GM12892 (cell line): ENCODE measurements around the gene FLNA.
"Not testable (repeated sequence)": the region's sequence is repeated elsewhere in the genome, so short reads cannot be mapped to it uniquely, and the experiment has no call there.

Source experiments
- DNase-seq: peaks from one replicate; pipeline ENCODE4 v3.0.0; 2011; ENCODE audit not compliant: insufficient read length
- FAIRE-seq: peaks from 2 replicates; lab custom pipeline; 2011; peaks lifted over from hg19 to GRCh38; lab: Jason Lieb, UNC
- POLR2A ChIP-seq: IDR thresholded peaks from 2 replicates; pipeline ENCODE4 v1.6.1; 2011; ENCODE audit warnings: low read depth, low read length, control low read depth
- POLR2AphosphoS5 ChIP-seq: IDR thresholded peaks from 2 replicates; pipeline ENCODE4 v1.6.1; 2011; ENCODE audit warnings: low read depth, low read length, control low read depth
- TAF1 ChIP-seq: IDR thresholded peaks from 2 replicates; pipeline ENCODE4 v1.6.1; 2011; ENCODE audit warnings: low read depth, mild to moderate bottlenecking, control low read depth, low read length, borderline replicate concordance

Gene FLNA

DNA sequence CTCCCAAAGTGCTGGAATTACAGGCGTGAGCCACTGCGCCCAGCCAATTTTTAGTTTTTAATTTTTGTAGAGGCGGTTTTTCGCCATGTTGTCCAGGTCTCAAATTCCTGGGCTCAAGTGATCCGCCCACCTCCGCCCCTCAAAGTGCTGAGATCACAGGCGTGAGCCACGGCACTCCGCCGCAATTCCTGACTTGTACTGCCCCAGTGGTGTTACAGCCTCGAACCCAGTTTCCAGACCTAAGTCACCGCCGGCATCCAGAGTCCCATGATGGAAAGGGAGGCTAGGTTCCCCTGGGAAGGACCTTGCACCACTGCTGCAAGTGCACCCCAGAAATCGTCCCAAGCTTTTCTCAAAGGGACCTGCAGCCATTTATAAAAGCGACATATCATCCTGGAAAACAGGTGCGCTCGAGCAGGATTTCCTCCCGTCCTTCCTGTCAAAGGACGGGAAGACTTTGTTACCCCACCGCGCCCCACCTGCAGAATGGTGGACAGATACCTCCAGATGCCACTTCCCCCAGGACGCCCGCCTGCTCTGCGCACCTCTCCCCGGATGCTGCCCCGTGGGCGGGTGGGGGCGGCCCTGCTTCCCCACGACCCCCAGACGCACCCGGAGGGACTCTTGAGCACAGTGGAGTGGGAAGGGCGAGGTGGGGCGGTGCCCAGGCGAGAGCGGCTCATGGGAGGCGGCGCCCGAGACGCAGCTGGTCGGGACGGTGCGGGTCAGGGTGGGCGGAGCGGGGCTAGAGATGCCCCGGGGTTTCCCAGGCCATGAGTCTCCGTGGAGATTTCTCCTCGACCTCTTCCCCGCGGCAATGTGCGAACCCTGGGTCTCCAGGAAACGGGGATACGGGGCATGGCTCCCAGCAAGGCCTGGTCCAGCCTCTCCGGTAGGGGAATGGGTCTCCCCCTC is 22.8 kb upstream of the FLNA start:
- FAIRE-seq (no peak), DNase-seq (peak; percentile 61)
- TF ChIP-seq POLR2A (no peak), TAF1 (no peak), POLR2AphosphoS5 (no peak)

DNA sequence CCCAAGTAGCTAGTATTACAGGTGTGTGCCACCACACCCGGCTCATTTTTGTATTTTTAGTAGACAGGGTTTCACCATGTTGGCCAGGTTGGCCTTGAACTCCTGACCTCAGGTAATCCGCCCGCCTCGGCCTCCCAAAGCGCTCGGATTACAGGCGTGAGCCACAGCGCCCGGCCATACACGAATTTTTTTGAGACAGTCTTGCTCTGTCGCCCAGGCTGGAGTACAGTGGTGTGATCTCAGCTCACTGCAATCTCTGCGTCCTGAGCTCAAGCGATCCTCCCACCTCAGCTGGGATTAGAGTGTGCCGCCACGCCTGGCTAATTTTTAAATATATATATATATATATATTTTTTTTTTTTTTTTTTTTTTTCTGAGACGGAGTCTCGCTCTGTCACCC is 21.9 kb upstream of the FLNA start:
- DNase-seq, FAIRE-seq: not testable (repeated sequence)

DNA sequence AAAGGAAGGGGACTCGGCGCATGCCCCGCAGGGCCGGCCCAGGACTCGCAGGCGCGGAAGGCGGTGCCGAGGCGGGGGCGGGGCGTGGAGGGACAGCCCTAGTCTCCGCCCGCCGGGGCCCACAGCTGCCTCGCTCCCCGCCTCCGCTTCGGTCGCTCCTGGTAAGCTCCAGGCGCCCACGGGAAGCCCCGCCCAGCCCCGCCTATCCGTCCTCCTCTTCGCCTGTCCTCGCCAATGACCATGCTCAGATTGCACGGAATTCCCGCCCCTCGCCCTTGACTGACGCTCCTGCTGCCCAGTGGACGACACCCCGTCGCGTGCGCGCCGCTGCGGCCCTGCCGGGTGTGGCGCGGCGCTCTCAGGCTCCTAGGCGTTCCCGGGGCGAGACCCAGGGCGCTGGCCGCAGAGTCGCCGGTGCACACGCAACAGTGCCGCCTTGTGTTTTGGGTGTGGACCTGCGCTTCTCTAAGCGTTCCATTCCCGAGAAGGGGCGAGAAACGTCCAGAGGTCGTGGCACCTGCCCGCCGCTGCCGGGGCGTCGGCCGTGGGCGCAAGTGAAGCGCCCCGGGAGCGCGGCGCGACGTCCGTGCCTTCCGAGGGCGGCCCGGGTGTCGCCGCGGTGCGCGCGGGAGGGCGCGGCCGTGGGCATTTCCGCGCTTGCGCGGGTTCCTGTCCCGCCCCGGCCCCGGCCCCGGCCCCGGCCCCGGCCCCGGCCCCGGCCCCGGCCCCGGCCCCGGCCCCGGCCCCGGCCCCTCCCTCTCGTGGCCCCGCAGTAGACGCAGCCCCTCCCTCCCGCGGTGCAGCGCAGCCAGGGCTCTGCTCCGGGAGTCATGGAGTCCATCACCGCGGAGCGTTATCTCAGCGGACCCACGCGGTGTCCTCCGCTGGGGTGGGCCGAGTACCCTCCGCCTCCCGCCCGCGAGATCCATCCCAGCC is 15.6 kb upstream of the FLNA start:
- DNase-seq, result not testable (repeated sequence)
- peak; percentile 98 for FAIRE-seq

DNA sequence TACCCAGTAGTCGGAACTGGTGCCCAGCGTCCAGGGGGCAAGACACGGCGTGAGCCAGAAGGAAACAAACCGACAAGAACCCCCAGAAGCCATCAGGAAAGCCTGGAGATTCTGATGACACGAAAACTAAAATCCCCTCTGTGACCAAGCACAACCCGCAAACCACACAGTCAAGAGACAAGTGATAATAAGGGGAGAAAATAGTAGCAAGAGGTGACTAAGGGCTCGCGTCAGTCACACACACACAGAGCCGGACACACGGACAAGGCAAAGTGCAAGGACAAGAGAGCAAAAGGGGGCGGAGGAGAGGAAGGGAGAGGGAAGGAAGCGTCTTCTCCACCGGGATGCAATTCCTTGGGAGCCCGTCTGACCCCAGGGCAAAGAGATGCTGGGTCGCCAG is 14.2 kb upstream of the FLNA start:
- DNase-seq, FAIRE-seq: not testable (repeated sequence)

DNA sequence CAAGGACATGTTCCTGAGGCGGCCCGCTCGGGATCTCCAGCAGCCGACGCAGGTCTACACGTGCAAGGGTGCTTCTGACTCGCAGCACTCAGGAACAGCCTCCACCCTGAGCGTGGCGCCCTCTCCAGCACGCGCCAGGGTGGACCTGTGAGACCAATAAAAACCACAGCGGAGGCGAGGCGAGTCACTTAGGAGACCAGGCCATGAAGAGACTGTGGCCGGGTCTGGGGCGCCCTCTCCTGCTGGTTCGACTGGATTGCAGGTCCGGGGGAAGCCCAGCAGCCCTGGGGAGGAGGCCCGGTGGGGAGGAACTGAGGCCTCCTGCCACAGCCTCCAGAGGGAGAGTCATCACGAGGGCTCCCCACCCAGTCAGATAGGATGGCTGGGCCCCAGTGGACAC is 13.7 kb upstream of the FLNA start:
- FAIRE-seq, DNase-seq: not testable (repeated sequence)

DNA sequence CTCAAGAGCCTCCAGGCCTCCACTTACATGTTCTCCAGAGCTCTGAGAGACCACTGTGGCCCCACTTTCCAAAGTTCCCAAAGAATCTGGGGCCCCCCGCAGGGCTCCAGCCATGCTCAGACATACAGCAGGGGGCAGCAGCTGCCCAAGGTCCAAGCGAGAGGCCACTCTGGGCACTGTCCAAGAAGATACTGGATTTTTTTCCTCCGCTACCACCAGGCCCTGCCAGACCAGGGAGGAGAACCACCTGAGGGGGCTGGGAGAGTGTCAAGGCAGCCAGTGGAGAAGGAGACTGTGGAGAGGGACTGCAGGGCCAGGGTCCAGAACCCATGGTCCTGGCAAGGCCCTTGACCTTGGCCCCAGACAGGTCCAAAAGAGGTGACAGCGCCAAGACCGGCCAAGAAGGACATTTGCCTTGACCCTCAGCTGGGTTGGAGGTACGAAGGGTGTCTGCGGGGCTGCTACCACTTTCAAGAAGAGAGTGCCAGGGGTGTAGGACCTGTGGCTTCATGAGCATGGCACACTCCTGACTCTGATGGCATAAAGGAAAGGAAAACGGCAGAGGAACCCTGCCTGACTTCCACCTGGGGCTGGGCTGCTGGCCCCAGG is 10.0 kb upstream of the FLNA start:
- no peak for DNase-seq
- no peak for FAIRE-seq
- TF ChIP-seq TAF1 (no peak), POLR2A (no peak), POLR2AphosphoS5 (no peak)

DNA sequence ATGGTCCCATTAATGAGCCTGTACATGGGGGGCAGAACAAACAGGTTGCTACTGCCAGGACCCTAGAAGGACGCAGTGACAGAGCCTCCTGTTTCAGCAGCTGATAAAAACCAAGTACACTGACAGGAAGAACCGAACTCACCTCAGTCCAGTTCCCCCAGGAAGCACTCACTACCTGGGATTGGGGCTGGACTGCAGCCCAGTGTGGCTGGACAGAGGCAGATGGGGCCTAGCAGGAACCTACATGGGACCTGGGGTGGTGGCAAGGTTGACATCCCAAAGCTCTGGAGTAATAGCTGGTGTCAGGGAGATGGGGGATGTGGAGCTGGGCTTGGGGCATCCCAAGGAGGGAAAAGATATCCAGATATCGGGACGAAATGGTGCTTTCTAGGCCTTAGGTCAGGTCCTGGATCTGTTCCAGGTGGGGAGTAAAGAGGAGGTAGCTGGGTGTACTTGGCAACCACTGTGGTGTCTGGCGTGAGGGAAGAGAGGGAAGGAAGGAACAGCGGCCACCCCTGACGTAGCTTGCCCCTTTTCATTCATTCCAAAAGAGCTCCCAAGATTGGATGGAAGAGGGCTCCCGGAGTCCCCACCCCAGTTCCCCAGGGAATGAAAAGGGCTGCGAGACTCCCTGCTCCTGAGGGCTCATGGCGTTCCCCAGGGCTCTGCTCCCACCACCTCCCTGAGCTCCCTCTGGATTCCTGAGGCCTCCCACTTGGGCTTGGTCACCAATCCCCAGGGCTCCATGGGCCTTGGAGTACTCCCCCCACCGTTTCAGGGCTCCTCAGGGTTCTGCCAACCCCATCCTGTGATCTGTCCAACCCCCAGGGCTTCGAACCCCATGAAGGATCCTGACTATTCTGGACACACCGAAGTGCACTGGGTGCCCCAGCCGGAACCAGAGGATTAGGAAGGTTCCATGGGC is 9.2 kb upstream of the FLNA start:
- DNase-seq (no peak), FAIRE-seq (no peak)
- TF ChIP-seq POLR2A (no peak), POLR2AphosphoS5 (no peak), TAF1 (no peak)

DNA sequence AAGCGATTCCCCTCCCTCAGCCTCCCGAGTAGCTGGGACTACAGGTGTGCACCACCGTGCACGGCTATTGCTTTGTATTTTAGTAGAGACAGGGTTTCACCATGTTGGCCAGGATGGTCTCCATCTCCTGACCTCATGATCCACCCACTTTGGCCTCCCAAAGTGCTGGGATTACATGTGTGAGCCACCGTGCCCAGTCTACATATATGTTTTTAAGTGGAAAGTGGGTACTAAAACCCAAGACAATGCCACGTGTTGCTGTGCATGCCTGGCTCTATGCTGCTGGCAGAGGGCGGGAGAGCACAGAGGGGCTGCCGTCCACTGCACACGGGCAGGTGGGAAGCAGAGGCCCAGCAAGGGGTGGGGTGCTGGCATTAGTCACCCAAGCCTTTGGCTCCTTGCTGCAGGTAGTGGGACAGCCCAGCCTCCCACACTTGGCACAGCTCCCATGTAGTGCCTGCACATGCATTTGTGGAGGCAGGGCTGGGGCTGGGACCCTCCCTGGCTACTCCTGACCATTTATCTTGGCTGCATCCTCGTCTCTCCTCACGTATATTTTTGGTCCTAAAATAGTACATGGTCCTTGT is 8.1 kb upstream of the FLNA start:
- TF ChIP-seq POLR2AphosphoS5 (0 out of 2 replicates have a peak, but pooled peaks have one; percentile 32), TAF1 (no peak), POLR2A (peak; percentile 48; the same call in 1 of the 2 replicates)
- DNase-seq, result no peak
- FAIRE-seq, result no peak

DNA sequence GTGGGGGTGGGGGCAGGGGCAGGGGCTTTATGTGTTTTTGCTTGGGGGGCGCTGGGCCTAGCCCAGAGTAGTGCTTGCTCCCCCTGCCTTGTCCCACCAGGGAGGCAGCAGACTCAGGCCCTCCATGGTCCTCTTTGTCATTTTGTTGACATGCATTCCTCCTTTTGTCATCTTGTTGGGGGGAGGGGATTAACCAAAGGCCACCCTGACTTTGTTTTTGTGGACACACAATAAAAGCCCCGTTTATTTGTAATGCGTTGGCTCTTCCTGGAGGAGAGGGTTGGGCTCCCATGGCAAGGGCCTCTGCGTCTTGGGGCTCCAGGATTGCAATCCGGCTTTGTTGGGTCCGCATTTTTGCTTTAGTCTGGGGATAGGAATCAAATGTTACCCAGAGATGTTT is 6.8 kb upstream of the FLNA start:
- FAIRE-seq (no peak), DNase-seq (no peak)
- TF ChIP-seq TAF1 (no peak), POLR2AphosphoS5 (no peak), POLR2A (no peak)

DNA sequence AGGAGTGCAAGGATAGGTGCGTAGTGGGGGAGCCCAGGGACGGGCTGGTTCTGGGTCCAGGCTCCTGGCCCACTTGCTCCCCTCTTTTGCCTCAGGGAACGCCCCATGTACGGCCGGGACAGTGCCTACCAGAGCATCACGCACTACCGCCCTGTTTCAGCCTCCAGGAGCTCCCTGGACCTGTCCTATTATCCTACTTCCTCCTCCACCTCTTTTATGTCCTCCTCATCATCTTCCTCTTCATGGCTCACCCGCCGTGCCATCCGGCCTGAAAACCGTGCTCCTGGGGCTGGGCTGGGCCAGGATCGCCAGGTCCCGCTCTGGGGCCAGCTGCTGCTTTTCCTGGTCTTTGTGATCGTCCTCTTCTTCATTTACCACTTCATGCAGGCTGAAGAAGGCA is 6.4 kb upstream of the FLNA start:
- TF ChIP-seq TAF1 (no peak), POLR2A (no peak), POLR2AphosphoS5 (no peak)
- DNase-seq, result no peak
- FAIRE-seq, result no peak

DNA sequence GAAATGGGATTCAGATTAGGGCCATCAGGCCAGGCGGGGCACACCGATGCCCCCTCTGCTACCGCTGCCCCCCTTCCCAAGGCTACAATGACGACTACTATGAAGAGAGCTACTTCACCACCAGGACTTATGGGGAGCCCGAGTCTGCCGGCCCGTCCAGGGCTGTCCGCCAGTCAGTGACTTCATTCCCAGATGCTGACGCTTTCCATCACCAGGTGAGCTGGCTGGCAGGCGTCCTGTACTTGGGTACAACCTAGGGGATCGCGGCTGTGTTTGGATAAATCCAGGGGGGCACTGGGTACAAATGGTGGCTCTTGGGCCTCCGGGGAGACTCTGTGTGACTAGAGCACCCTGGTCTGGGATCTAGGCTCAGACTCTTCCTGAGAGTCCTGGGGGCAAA is 5.7 kb upstream of the FLNA start:
- no peak for TF ChIP-seq POLR2A
- TF ChIP-seq TAF1, result no peak
- TF ChIP-seq POLR2AphosphoS5, result no peak
- FAIRE-seq, result no peak
- DNase-seq, result no peak

DNA sequence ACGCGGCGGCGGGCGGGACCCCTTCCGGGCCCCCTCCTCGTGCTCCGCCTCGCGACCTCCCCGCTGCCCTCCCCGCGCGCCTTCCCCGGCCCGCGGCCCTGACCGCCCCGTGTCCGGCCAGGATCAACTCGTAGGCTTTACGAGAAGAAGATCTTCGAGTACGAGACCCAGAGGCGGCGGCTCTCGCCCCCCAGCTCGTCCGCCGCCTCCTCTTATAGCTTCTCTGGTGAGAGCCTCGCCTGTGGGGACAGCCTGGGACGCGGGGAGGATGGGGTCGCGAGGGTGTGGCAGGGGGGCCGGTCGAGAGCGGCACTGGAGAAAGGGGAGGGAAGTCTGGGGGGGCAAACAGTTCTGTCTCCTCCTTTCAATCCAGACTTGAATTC is 5.1 kb upstream of the FLNA start:
- TF ChIP-seq POLR2AphosphoS5, result no peak
- no peak for TF ChIP-seq POLR2A
- no peak for TF ChIP-seq TAF1
- FAIRE-seq (no peak), DNase-seq (no peak)
